GM06990 (cell line): ENCODE measurements around the gene NRCAM.
"Not testable (repeated sequence)": the region's sequence is repeated elsewhere in the genome, so short reads cannot be mapped to it uniquely, and the experiment has no call there.

Experiments used
- DNase-seq: peaks from one replicate; pipeline ENCODE4 v3.0.0-alpha.2; 2011; ENCODE audit not compliant: insufficient read length; ENCODE audit errors: extremely low read depth
- H3K27me3 ChIP-seq: replicated peaks from 2 replicates; pipeline ENCODE4 v1.6.0; 2011; ENCODE audit warnings: low read length; ENCODE audit not compliant: control insufficient read depth, insufficient read depth
- H3K36me3 ChIP-seq: 2 replicates; pipeline ENCODE4 v1.5.1; 2011; ENCODE audit warnings: low read length; ENCODE audit not compliant: control insufficient read depth, insufficient read depth
- H3K4me3 ChIP-seq: replicated peaks from 2 replicates; pipeline ENCODE4 v1.5.1; 2011; ENCODE audit warnings: low read depth, mild to moderate bottlenecking, control low read depth, low read length
- CTCF ChIP-seq: IDR thresholded peaks from 2 replicates; pipeline ENCODE4 v1.5.1; 2011; ENCODE audit warnings: low read length, control low read depth, mild to moderate bottlenecking, inconsistent platforms; ENCODE audit not compliant: insufficient read depth, poor library complexity, severe bottlenecking

Gene NRCAM

DNA sequence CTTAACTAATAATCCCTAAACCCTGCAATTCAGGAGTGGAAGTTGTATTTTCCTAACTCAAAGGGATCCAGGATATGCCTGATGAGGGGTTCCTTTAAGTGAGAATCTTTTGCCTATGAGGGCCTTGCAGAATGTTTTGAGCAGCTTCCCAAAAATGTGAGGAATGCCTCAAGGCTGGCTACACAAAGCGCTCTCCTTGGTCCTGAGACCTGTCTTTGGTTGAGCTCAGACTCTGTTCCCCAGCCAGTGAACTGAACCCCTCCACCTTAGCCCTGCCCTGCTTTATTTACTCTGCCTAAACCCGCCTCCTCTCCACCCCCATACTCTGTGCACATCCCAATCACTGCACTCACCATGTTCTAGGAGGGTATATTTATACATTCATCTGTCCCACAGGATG, 108.6 kb downstream of the NRCAM start:
- DNase-seq: no peak
- no peaks in the 10 kb centered on the region; the same call in 1 of the 2 replicates for H3K27me3 ChIP-seq
- H3K36me3 ChIP-seq: no peaks in the 10 kb centered on the region
- no peak for TF ChIP-seq CTCF
- H3K4me3 ChIP-seq: no peak overlapping the region

GRCh38 chr7:108345710-108346336, 110.4 kb downstream of the NRCAM start:
- Histone ChIP-seq H3K4me3 (no peak overlapping the region), H3K27me3 (no peaks in the 10 kb centered on the region; the same call in 1 of the 2 replicates), H3K36me3 (no peaks in the 10 kb centered on the region)
- TF ChIP-seq CTCF: no peak
- DNase-seq: no peak

- H3K4me3 ChIP-seq: no peak overlapping the region
- no peaks in the 10 kb centered on the region for H3K27me3 ChIP-seq
- DNase-seq: no peak
- no peak for TF ChIP-seq CTCF
- H3K36me3 ChIP-seq: no peaks in the 10 kb centered on the region
These were observed 115.3 kb downstream of the NRCAM start for GRCh38 chr7:108340856-108341411.

DNA sequence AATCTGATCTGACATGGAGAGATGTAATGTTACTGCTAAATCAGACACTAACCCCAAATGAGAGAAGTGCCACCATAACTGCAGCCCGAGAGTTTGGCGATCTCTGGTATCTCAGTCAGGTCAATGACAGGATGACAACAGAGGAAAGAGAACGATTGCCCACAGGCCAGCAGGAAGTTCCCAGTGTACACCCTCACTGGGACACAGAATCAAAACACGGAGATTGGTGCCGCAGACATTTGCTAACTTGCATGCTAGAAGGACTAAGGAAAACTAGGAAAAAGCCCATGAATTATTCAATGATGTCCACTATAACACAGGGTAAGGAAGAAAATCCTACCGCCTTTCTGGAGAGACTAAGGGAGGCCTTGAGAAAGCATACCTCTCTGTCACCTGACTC, 115.8 kb downstream of the NRCAM start:
- H3K27me3 ChIP-seq, DNase-seq, H3K4me3 ChIP-seq, H3K36me3 ChIP-seq: not testable (repeated sequence)

- H3K4me3 ChIP-seq: no peak overlapping the region
- no peak for DNase-seq
- H3K27me3 ChIP-seq: no peaks in the 10 kb centered on the region
- no peaks in the 10 kb centered on the region for H3K36me3 ChIP-seq
- TF ChIP-seq CTCF: no peak
These were observed 120.8 kb downstream of the NRCAM start for GRCh38 chr7:108335269-108335918.

DNA sequence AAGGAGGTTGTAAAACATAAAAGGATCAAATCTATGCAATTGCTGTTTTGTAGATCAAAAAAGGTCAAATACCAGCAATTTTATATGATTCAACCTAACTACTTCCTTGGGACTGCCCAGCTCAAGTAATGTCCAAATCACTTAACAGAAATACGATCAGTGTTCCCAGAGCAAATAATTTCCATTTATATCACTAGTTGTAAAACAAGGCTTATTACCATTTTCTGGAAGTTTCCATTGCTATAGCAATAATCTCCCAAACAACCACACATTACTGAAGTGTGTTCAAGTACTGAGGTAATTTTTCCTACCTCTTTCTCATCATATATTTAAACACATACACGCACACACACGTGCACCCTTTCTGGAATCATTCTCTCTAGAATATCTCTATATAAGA, 123.3 kb downstream of the NRCAM start:
- TF ChIP-seq CTCF: no peak
- no peak overlapping the region for H3K4me3 ChIP-seq
- no peak for DNase-seq
- H3K36me3 ChIP-seq: no peaks in the 10 kb centered on the region
- H3K27me3 ChIP-seq: no peaks in the 10 kb centered on the region
